OCI-LY7 (cell line): Measurements from ENCODE around the gene DGKD. TPM values are rescaled to one million over a fixed set of nuclear protein-coding genes. Genes with fewer than 3 reads are reported as not detected.

Source experiments
- BruUV-seq: library from RNA; stranded (reverse); fragments of 400-500 nt; replicated peaks from 2 replicates; lab custom pipeline; 2021; lab: Mats Ljungman, UMichigan
- CTCF ChIA-PET: fragments of 300-600 bp; sonication (Branson Sonifier 250); formaldehyde crosslinking; loops from one replicate; lab custom pipeline; 2022; ENCODE audit warnings: antibody characterized with exemption; ENCODE audit not compliant: unreplicated experiment; lab: Charles Lee
- POLR2A ChIA-PET: fragments of 300-600 bp; sonication (Branson Sonifier 250); formaldehyde crosslinking; loops from one replicate; lab custom pipeline; 2022; ENCODE audit warnings: antibody characterized with exemption; lab: Charles Lee
- DNase-seq: peaks from one replicate; pipeline ENCODE4 v3.0.0-alpha.2; 2015; ENCODE audit warnings: low spot score
- H2AFZ ChIP-seq: fragments of 200-600 bp; sonication (generic), shearing (Covaris generic); 2 replicates; pipeline ENCODE4 v1.6.1; 2014; ENCODE audit warnings: mild to moderate bottlenecking, antibody characterized with exemption, low read length, moderate library complexity
- H3K27ac ChIP-seq: fragments of 200-600 bp; sonication (generic); 2 replicates; pipeline ENCODE4 v1.5.1; 2014; ENCODE audit warnings: mixed run types, low read depth, mild to moderate bottlenecking, moderate library complexity, low read length, inconsistent platforms; ENCODE audit not compliant: poor library complexity, severe bottlenecking
- H3K36me3 ChIP-seq: fragments of 200-600 bp; sonication (generic); 2 replicates; pipeline ENCODE4 v1.6.1; 2014; ENCODE audit warnings: mild to moderate bottlenecking, antibody characterized with exemption, low read length, moderate library complexity, mixed read lengths; ENCODE audit not compliant: insufficient read depth
- H3K4me1 ChIP-seq: fragments of 200-600 bp; sonication (generic); 2 replicates; pipeline ENCODE4 v1.5.1; 2014; ENCODE audit warnings: mild to moderate bottlenecking, low read length; ENCODE audit not compliant: insufficient read depth, poor library complexity, severe bottlenecking
- H3K4me2 ChIP-seq: fragments of 200-600 bp; sonication (generic); 2 replicates; pipeline ENCODE4 v1.6.1; 2014; ENCODE audit warnings: mild to moderate bottlenecking, low read length
- H3K4me3 ChIP-seq: fragments of 200-600 bp; sonication (generic); 2 replicates; pipeline ENCODE4 v1.5.1; 2014; ENCODE audit warnings: mild to moderate bottlenecking, low read depth, low read length; ENCODE audit not compliant: poor library complexity, severe bottlenecking
- H3K79me2 ChIP-seq: fragments of 200-600 bp; sonication (generic); 2 replicates; pipeline ENCODE4 v1.6.1; 2016; ENCODE audit warnings: low read depth, mild to moderate bottlenecking, low read length, moderate library complexity, mixed read lengths; ENCODE audit not compliant: insufficient read depth
- H3K9me2 ChIP-seq: fragments of 200-600 bp; sonication (generic); 2 replicates; pipeline ENCODE4 v1.6.1; 2016; ENCODE audit warnings: mild to moderate bottlenecking, low read length, mixed read lengths; ENCODE audit not compliant: insufficient read depth
- H3K9me3 ChIP-seq: fragments of 200-600 bp; sonication (generic); 2 replicates; pipeline ENCODE4 v1.6.1; 2014; ENCODE audit warnings: mild to moderate bottlenecking, mixed run types, low read length, mixed read lengths
- H4K20me1 ChIP-seq: fragments of 200-600 bp; sonication (generic); 2 replicates; pipeline ENCODE4 v1.6.1; 2014; ENCODE audit warnings: mild to moderate bottlenecking, antibody characterized with exemption, low read length, moderate library complexity, mixed read lengths; ENCODE audit not compliant: insufficient read depth
- EZH2phosphoT487 ChIP-seq: fragments of 200-600 bp; sonication (generic); IDR thresholded peaks from 2 replicates; pipeline ENCODE4 v1.6.1; 2018; ENCODE audit warnings: low read depth, borderline replicate concordance, mild to moderate bottlenecking, mixed run types, antibody characterized with exemption, low read length, moderate library complexity, mixed read lengths
- intact Hi-C: fragments of 100-400 bp; cut with micrococcal nuclease; formaldehyde crosslinking; loops from one replicate; pipeline ENCODE4 v1.10.0; 2022; ENCODE audit not compliant: unreplicated experiment
- total RNA-seq, 2 experiments: library from RNA; depleted of rRNA in 1 of 2; stranded (reverse); fragments of >200 nt in 1 of 2; shearing (Covaris generic) in 1 of 2; gene quantifications; 2 replicates each; pipeline ENCODE4 v1.2.3, GENCODE V29; 2014 to 2022
- TF ChIP-seq, protein P1 (sequence below): fragments of 200-600 bp; sonication (generic); conservative IDR thresholded peaks from 2 replicates; pipeline ENCODE4 v1.5.1; 2014; ENCODE audit warnings: mild to moderate bottlenecking, antibody characterized with exemption, low read length, moderate library complexity, mixed read lengths

DGKD gene
- total RNA-seq, 2 experiments from 2014 or later = 62.9 to 271 TPM

DNA sequence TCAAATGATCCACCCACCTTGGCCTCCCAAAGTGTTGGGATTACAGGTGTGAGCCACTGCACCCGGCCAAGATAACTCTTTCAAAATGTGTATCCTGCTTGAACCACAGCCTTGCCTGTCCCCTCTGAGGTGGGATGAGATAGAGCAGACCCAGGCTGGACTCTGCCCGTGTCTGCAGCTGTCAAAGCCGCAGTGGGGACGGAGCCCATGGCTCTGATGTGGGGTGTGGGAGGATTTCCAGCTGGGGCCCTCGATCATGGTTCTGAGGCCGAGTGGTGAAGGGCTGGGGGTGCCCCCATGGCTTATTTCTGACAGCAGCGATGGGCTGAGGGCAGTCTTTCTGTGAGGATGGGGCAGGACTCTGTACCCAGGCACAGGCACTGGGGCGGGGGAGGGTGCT, 104.5 kb downstream of the DGKD start:
- BruUV-seq = no TSS peak
- Histone ChIP-seq H3K9me2 (no peaks in the 10 kb centered on the region), H3K4me2 (no peak overlapping the region), H2AFZ (no peak overlapping the region), H3K79me2 (no peaks in the 10 kb centered on the region), H4K20me1 (no peaks in the 10 kb centered on the region), H3K36me3 (peaks cover 93% of the 10 kb centered on the region), H3K4me3 (no peak overlapping the region), H3K27ac (no peak overlapping the region), H3K4me1 (no peaks in the 10 kb centered on the region), H3K9me3 (no peaks in the 10 kb centered on the region)
- ChIA-PET POLR2A (interaction anchor here (0.7 kb wide), 1 partner anchor 176 kb away, joined by 4 read pairs; no protein-coding TSS in a partner anchor), CTCF (no interaction called here)
- no peak for DNase-seq
- intact Hi-C loops = no loop called here
- no peak for TF ChIP-seq EZH2phosphoT487
- TF ChIP-seq, protein P1, sequence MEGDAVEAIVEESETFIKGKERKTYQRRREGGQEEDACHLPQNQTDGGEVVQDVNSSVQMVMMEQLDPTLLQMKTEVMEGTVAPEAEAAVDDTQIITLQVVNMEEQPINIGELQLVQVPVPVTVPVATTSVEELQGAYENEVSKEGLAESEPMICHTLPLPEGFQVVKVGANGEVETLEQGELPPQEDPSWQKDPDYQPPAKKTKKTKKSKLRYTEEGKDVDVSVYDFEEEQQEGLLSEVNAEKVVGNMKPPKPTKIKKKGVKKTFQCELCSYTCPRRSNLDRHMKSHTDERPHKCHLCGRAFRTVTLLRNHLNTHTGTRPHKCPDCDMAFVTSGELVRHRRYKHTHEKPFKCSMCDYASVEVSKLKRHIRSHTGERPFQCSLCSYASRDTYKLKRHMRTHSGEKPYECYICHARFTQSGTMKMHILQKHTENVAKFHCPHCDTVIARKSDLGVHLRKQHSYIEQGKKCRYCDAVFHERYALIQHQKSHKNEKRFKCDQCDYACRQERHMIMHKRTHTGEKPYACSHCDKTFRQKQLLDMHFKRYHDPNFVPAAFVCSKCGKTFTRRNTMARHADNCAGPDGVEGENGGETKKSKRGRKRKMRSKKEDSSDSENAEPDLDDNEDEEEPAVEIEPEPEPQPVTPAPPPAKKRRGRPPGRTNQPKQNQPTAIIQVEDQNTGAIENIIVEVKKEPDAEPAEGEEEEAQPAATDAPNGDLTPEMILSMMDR = no peak

DNA sequence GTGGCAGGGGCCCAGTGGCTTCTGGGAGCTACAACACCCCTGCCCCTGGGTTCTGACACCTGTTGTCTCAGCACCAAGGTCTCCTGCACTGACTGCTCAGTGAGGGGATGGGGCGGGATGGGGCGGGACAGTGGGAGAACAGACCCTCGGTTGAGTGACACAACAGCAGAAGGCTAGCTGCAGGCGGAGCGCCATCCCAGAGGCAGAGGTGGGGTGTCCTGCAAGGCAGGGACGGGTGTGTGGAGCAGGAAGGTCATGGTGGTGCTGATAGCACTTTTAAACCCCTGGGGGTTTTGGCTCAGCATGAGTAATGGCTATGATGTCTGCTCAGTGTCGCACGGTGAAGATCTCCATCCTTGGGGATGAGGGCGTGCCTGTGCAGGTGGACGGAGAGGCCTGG, 105.1 kb downstream of the DGKD start:
- H3K36me3 ChIP-seq = peaks cover 93% of the 10 kb centered on the region
- CTCF ChIA-PET = no interaction called here
- BruUV-seq = no TSS peak

More for the DNA sequence above, 105.1 kb downstream of the DGKD start:
- H3K4me2 ChIP-seq = no peak overlapping the region
- no peaks in the 10 kb centered on the region for H3K9me3 ChIP-seq
- DNase-seq = no peak
- H3K9me2 ChIP-seq = no peaks in the 10 kb centered on the region
- no peak overlapping the region for H3K27ac ChIP-seq
- no peaks in the 10 kb centered on the region for H3K79me2 ChIP-seq
- H2AFZ ChIP-seq = no peak overlapping the region
- intact Hi-C loops = no loop called here
- POLR2A ChIA-PET = no interaction called here
- TF ChIP-seq EZH2phosphoT487 = no peak
- TF ChIP-seq, protein P1 = no peak
- no peak overlapping the region for H3K4me3 ChIP-seq
- no peaks in the 10 kb centered on the region for H3K4me1 ChIP-seq
- no peaks in the 10 kb centered on the region for H4K20me1 ChIP-seq
